ENCODE data around the gene CNPY1.

DNA sequence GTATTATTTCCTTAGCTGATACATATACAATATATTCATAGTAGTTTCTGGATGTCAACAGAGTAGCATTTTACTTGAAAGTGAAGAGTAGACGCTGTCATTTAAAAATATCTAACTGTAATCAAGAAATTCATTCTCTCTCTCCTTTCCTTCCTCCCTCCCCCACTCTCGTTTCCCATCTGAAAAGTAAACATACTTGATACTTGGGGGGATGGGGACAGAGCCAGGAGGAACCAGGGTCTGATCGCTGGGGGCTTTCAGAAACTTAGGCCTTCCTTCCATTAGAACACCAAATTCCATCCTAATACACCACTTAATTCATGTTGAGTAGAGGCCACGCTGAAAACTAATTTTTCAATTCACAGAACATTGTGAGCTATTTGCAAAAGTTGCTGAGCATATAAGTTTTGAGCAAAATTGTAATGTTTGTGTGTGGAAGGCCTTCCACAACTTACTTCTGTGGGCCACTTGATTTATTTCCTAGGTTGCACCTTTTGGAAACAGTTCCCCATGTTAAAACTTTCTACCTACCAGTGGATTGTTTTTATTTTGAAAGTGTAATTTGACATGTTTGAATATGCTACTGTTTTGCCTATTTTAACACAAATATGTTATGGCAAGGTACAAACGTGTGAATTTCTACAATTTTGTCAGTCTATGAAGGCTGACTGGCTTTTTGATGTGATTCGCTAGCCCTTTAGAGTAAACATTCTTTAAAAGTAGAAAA is 35.2 kb downstream of the CNPY1 start:
- TF ChIP-seq, protein P1, sequence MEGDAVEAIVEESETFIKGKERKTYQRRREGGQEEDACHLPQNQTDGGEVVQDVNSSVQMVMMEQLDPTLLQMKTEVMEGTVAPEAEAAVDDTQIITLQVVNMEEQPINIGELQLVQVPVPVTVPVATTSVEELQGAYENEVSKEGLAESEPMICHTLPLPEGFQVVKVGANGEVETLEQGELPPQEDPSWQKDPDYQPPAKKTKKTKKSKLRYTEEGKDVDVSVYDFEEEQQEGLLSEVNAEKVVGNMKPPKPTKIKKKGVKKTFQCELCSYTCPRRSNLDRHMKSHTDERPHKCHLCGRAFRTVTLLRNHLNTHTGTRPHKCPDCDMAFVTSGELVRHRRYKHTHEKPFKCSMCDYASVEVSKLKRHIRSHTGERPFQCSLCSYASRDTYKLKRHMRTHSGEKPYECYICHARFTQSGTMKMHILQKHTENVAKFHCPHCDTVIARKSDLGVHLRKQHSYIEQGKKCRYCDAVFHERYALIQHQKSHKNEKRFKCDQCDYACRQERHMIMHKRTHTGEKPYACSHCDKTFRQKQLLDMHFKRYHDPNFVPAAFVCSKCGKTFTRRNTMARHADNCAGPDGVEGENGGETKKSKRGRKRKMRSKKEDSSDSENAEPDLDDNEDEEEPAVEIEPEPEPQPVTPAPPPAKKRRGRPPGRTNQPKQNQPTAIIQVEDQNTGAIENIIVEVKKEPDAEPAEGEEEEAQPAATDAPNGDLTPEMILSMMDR (IDR thresholded peaks at IDR 0.05; ENCODE audit: poor library complexity) = no peak
- no peak for TF ChIP-seq EZH2 (IDR thresholded peaks at IDR 0.05; ENCODE audit: borderline replicate concordance)

All from hepatocyte (in vitro differentiated cells).